ENCODE data around the gene ASB16. TPM values are rescaled to one million over a fixed set of nuclear protein-coding genes. Genes with fewer than 3 reads are reported as not detected.

The ASB16 gene
- total and polyA plus RNA-seq, 9 of the 15 experiments (the other 6 are each of a cell fraction or from before 2014, with no cell fraction given): 0.03 to 0.07 TPM; not detected in 7

- no peak for TF ChIP-seq ARNT (IDR thresholded peaks at IDR 0.05)
- TF ChIP-seq ZHX1 (conservative IDR thresholded peaks at IDR 0.05; ENCODE audit: low read length): no peak
- TF ChIP-seq, protein P1, sequence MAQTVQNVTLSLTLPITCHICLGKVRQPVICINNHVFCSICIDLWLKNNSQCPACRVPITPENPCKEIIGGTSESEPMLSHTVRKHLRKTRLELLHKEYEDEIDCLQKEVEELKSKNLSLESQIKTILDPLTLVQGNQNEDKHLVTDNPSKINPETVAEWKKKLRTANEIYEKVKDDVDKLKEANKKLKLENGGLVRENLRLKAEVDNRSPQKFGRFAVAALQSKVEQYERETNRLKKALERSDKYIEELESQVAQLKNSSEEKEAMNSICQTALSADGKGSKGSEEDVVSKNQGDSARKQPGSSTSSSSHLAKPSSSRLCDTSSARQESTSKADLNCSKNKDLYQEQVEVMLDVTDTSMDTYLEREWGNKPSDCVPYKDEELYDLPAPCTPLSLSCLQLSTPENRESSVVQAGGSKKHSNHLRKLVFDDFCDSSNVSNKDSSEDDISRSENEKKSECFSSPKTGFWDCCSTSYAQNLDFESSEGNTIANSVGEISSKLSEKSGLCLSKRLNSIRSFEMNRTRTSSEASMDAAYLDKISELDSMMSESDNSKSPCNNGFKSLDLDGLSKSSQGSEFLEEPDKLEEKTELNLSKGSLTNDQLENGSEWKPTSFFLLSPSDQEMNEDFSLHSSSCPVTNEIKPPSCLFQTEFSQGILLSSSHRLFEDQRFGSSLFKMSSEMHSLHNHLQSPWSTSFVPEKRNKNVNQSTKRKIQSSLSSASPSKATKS (CRISPR knock-in tag; IDR thresholded peaks at IDR 0.05): no peak
- no peak for TF ChIP-seq KDM4B (IDR thresholded peaks at IDR 0.05; ENCODE audit: borderline replicate concordance in 2 of 2, low read depth in 1 of 2)
- TF ChIP-seq NUFIP1 (IDR thresholded peaks at IDR 0.05; ENCODE audit: partially characterized antibody): no peak
- no peak for TF ChIP-seq BDP1 (IDR thresholded peaks at IDR 0.05; ENCODE audit: insufficient read depth, insufficient read length)
- TF ChIP-seq ZNF212 (CRISPR knock-in tag; IDR thresholded peaks at IDR 0.05): no peak
- no peak for TF ChIP-seq CBX5 (IDR thresholded peaks at IDR 0.05; ENCODE audit: borderline replicate concordance, low read depth)
- TF ChIP-seq CCAR2 (IDR thresholded peaks at IDR 0.05; ENCODE audit: low read depth, low read length): no peak
- no peak for TF ChIP-seq ZNF518B (CRISPR knock-in tag; IDR thresholded peaks at IDR 0.05)
- no peak for TF ChIP-seq HNRNPUL1 (IDR thresholded peaks at IDR 0.05; ENCODE audit: low read length)
Measured at GRCh38 chr17:44198721-44199552, 28.4 kb downstream of the ASB16 start (continued).
